ENCODE results near the gene ICAM5. TPM values are rescaled to one million over a fixed set of nuclear protein-coding genes. Genes with fewer than 3 reads are reported as not detected.

The ICAM5 gene
- total RNA-seq, 1 experiment from 2014 or later: 53.9 TPM

GRCh38 chr19:10309423-10309822 is 19.7 kb downstream of the ICAM5 start, which contains the start of gene ZGLP1:
Gene ZGLP1 (minus strand): TSS chr19:10309815.
- no peaks in the 10 kb centered on the region for H3K27me3 ChIP-seq (ENCODE audit: insufficient read depth, low read length)
- no peak within 1 kb of the TSS for H3K27ac ChIP-seq (ENCODE audit: low read depth, low read length)
- ChIA-PET POLR2A (no interaction called here), RAD21 (ENCODE audit: low non-redundant PET in 1 of 2, low total read pairs in 2 of 2, uncharacterized antibody in 2 of 2, unreplicated experiment in 2 of 2) (no interaction called here), CTCF (no interaction called here)
- no peaks in the 10 kb centered on the region for H3K79me2 ChIP-seq (ENCODE audit: insufficient read depth, low read length)
- H3K4me2 ChIP-seq (ENCODE audit: low read length): no peak within 1 kb of the TSS
- no TSS peak for BruUV-seq (replicated peaks)
- H3K9me2 ChIP-seq (ENCODE audit: insufficient read depth): no peaks in the 10 kb centered on the region
- DNase-seq (ENCODE audit: low read depth, low spot score) (no peak), ATAC-seq (no peak)
- no peaks in the 10 kb centered on the region for H3K36me3 ChIP-seq (ENCODE audit: control insufficient read depth in 1 of 2, insufficient read depth in 2 of 2, low read length in 2 of 2)
- peaks cover 1 to 2% of the 10 kb centered on the region in 2 experiments; a peak in 3 of 4 replicates for H3K4me1 ChIP-seq (ENCODE audit: control insufficient read depth in 1 of 2, insufficient read depth in 2 of 2, low read length in 2 of 2)
- no peaks in the 10 kb centered on the region for H4K20me1 ChIP-seq (ENCODE audit: insufficient read depth)
- intact Hi-C loops (cut with micrococcal nuclease): no loop called here
- H3K4me3 ChIP-seq (replicated peaks in 1 of 2; ENCODE audit: low read depth in 1 of 2, low read length in 2 of 2): no peak within 1 kb of the TSS
- H3K9ac ChIP-seq (ENCODE audit: low read length): no peak within 1 kb of the TSS
- no peak for TF ChIP-seq SIN3A (IDR thresholded peaks at IDR 0.05; ENCODE audit: low read depth)
- no peaks in the 10 kb centered on the region for H3K9me3 ChIP-seq (ENCODE audit: control insufficient read depth in 1 of 2, insufficient read depth in 1 of 2, low read depth in 1 of 2, low read length in 2 of 2)
- no peak within 1 kb of the TSS for H2AFZ ChIP-seq (ENCODE audit: low read depth, low read length, poor library complexity, severe bottlenecking)

GRCh38 chr19:10315335-10316214 is 25.8 kb downstream of the ICAM5 start, which contains the start of gene FDX2:
Gene FDX2 (minus strand): TSS chr19:10316015. CDS start chr19:10315996, 19 bp downstream.
- peak; percentile 62 for DNase-seq (ENCODE audit: low read depth, low spot score)
- no peak for TF ChIP-seq ELF1 (IDR thresholded peaks at IDR 0.05; ENCODE audit: borderline replicate concordance, low read depth)
- peak; percentile 82 for TF ChIP-seq POLR2AphosphoS5 (IDR thresholded peaks at IDR 0.05; ENCODE audit: low read depth, low read length)
- no peak for TF ChIP-seq CEBPB (IDR thresholded peaks at IDR 0.05; ENCODE audit: low read depth)
- no peak for TF ChIP-seq REST (IDR thresholded peaks at IDR 0.05; ENCODE audit: low read depth)
- TF ChIP-seq SIN3A (IDR thresholded peaks at IDR 0.05; ENCODE audit: low read depth): peak; percentile 83
- no peak for TF ChIP-seq CTCF (IDR thresholded peaks at IDR 0.05 in 2 of 3, conservative IDR thresholded peaks at IDR 0.05 in 1 of 3; ENCODE audit: borderline replicate concordance in 1 of 3, insufficient read depth in 1 of 3, low read depth in 2 of 3, low read length in 2 of 3)
- peak; percentile 97 for TF ChIP-seq MAX (IDR thresholded peaks at IDR 0.05)
- no peak for TF ChIP-seq CBX3 (IDR thresholded peaks at IDR 0.05; ENCODE audit: low read depth)
- no peak for TF ChIP-seq SP1 (IDR thresholded peaks at IDR 0.05; ENCODE audit: low read depth)
- TF ChIP-seq ZFX (IDR thresholded peaks at IDR 0.05): peak; percentile 51; the same call in 1 of the 2 replicates
- TF ChIP-seq ZNF274 (IDR thresholded peaks at IDR 0.05; ENCODE audit: low read depth, low read length): no peak
- no peak for TF ChIP-seq EZH2 (IDR thresholded peaks at IDR 0.05)
- TF ChIP-seq POLR2A (IDR thresholded peaks at IDR 0.05; ENCODE audit: borderline replicate concordance, extremely low read depth, insufficient read depth, insufficient read length): peak; percentile 35

More at GRCh38 chr19:10315335-10316214, 25.8 kb downstream of the ICAM5 start, which contains the start of gene FDX2:
- ChIA-PET RAD21 (ENCODE audit: low non-redundant PET in 1 of 2, low total read pairs in 2 of 2, uncharacterized antibody in 2 of 2, unreplicated experiment in 2 of 2) (no interaction called here), CTCF (no interaction called here), POLR2A (interaction anchor here (1.3 to 1.8 kb wide), 2 partner anchors 19 to 26 kb away, joined by 3 to 5 read pairs; partner anchors contain the start of gene ICAM5)
- H3K27ac ChIP-seq (ENCODE audit: low read depth, low read length): peak within 1 kb of the TSS; percentile 80
- 0 out of 2 replicates have a peak, but pooled peaks cover 4% of the 10 kb centered on the region for H3K79me2 ChIP-seq (ENCODE audit: insufficient read depth, low read length)
- BruUV-seq (replicated peaks): TSS peak; percentile 57
- no peaks in the 10 kb centered on the region for H4K20me1 ChIP-seq (ENCODE audit: insufficient read depth)
- H3K4me3 ChIP-seq (replicated peaks in 1 of 2; ENCODE audit: low read depth in 1 of 2, low read length in 2 of 2): peak within 1 kb of the TSS; percentile 89 to 98
- H3K4me1 ChIP-seq (ENCODE audit: control insufficient read depth in 1 of 2, insufficient read depth in 2 of 2, low read length in 2 of 2): peaks cover 4 to 21% of the 10 kb centered on the region in 2 experiments; a peak in 3 of 4 replicates
- peak within 1 kb of the TSS; percentile 82 for H3K9ac ChIP-seq (ENCODE audit: low read length)
- peak within 1 kb of the TSS; percentile 32 for H2AFZ ChIP-seq (ENCODE audit: low read depth, low read length, poor library complexity, severe bottlenecking)
- H3K27me3 ChIP-seq (ENCODE audit: insufficient read depth, low read length): no peaks in the 10 kb centered on the region
- peak within 1 kb of the TSS; percentile 96 for H3K4me2 ChIP-seq (ENCODE audit: low read length)
- H3K9me3 ChIP-seq (ENCODE audit: control insufficient read depth in 1 of 2, insufficient read depth in 1 of 2, low read depth in 1 of 2, low read length in 2 of 2): no peaks in the 10 kb centered on the region
- peak; percentile 89 for ATAC-seq
- peaks cover 9 to 14% of the 10 kb centered on the region in 2 experiments; a peak in 3 of 4 replicates for H3K36me3 ChIP-seq (ENCODE audit: control insufficient read depth in 1 of 2, insufficient read depth in 2 of 2, low read length in 2 of 2)
- H3K9me2 ChIP-seq (ENCODE audit: insufficient read depth): no peaks in the 10 kb centered on the region
- intact Hi-C loops (cut with micrococcal nuclease): no loop called here

All from HCT116 (cell line).